Stomach smooth muscle (tissue), 2 donors: ENCODE measurements around the gene NFATC1.
A peak's percentile ranks its signal among the peaks of the same experiment; 100 is the strongest.

Experiments used
- H3K27ac ChIP-seq: one replicate; pipeline ENCODE4 v1.7.0; 2013; ENCODE audit warnings: mild to moderate bottlenecking, low read length, inconsistent platforms
- H3K27me3 ChIP-seq, 2 donors: one replicate each; pipeline ENCODE4 v1.7.0; 2013; ENCODE audit warnings: low read length in 2 of 2; ENCODE audit not compliant: insufficient read depth in 2 of 2, control insufficient read depth in 1 of 2
- H3K36me3 ChIP-seq, 2 donors: one replicate each; pipeline ENCODE4 v1.7.0; 2013; ENCODE audit warnings: low read length in 2 of 2; ENCODE audit not compliant: control insufficient read depth in 2 of 2, insufficient read depth in 2 of 2
- H3K4me1 ChIP-seq: one replicate; pipeline ENCODE4 v1.7.0; 2013; ENCODE audit warnings: low read length; ENCODE audit not compliant: control insufficient read depth, insufficient read depth
- H3K4me3 ChIP-seq, 2 donors: one replicate each; pipeline ENCODE4 v1.7.0; 2013; ENCODE audit warnings: low read length in 2 of 2
- H3K9ac ChIP-seq, 2 donors: one replicate each; pipeline ENCODE4 v1.7.0; 2013; ENCODE audit warnings: low read length in 2 of 2, mild to moderate bottlenecking in 1 of 2
- H3K9me3 ChIP-seq, 2 donors: one replicate each; pipeline ENCODE4 v1.7.0; 2013; ENCODE audit warnings: low read length in 2 of 2; ENCODE audit not compliant: control insufficient read depth in 2 of 2
- donor health status: healthy.
- donor health status: Pancreatic carcinoma.

Gene NFATC1

GRCh38 chr18:79395761-79396404 is at the start of gene NFATC1:
Gene NFATC1 (plus strand): TSS chr18:79395930. CDS start chr18:79396225, 295 bp downstream.
- Histone ChIP-seq H3K4me3 (peak within 1 kb of the TSS; percentile 62 to 72), H3K9ac (peak within 1 kb of the TSS; percentile 55 to 76), H3K36me3 (no peaks in the 10 kb centered on the region), H3K27ac (peak within 1 kb of the TSS; percentile 88), H3K9me3 (no peaks in the 10 kb centered on the region), H3K27me3 (peaks cover 0 to 1% of the 10 kb centered on the region in 2 donors), H3K4me1 (peaks cover 43% of the 10 kb centered on the region)

GRCh38 chr18:79345981-79346380 is 49.7 kb upstream of the NFATC1 start:
- Histone ChIP-seq H3K4me3 (no peak overlapping the region), H3K27me3 (no peaks in the 10 kb centered on the region), H3K9ac (no peak overlapping the region), H3K36me3 (peaks cover 51 to 52% of the 10 kb centered on the region in 2 donors), H3K4me1 (no peaks in the 10 kb centered on the region), H3K9me3 (no peaks in the 10 kb centered on the region), H3K27ac (no peak overlapping the region)

GRCh38 chr18:79348066-79348465 is 47.7 kb upstream of the NFATC1 start:
- no peak overlapping the region for H3K27ac ChIP-seq
- H3K36me3 ChIP-seq = peaks cover 48 to 54% of the 10 kb centered on the region in 2 donors
- H3K4me3 ChIP-seq = no peak overlapping the region
- H3K27me3 ChIP-seq = no peaks in the 10 kb centered on the region
- H3K9ac ChIP-seq = no peak overlapping the region
- H3K4me1 ChIP-seq = no peaks in the 10 kb centered on the region
- no peaks in the 10 kb centered on the region for H3K9me3 ChIP-seq

GRCh38 chr18:79352432-79352831 is 43.3 kb upstream of the NFATC1 start:
- H3K9ac ChIP-seq = no peak overlapping the region
- H3K27me3 ChIP-seq = no peaks in the 10 kb centered on the region
- no peaks in the 10 kb centered on the region for H3K4me1 ChIP-seq
- H3K4me3 ChIP-seq = no peak overlapping the region
- no peak overlapping the region for H3K27ac ChIP-seq
- no peaks in the 10 kb centered on the region for H3K9me3 ChIP-seq
- peaks cover 18 to 27% of the 10 kb centered on the region in 2 donors for H3K36me3 ChIP-seq

- no peak overlapping the region for H3K9ac ChIP-seq
- H3K27me3 ChIP-seq = no peaks in the 10 kb centered on the region
- peaks cover 15 to 20% of the 10 kb centered on the region in 2 donors for H3K36me3 ChIP-seq
- H3K9me3 ChIP-seq = no peaks in the 10 kb centered on the region
- H3K27ac ChIP-seq = no peak overlapping the region
- H3K4me1 ChIP-seq = no peaks in the 10 kb centered on the region
- no peak overlapping the region for H3K4me3 ChIP-seq
Measured at GRCh38 chr18:79353267-79353666, 42.5 kb upstream of the NFATC1 start.

GRCh38 chr18:79354350-79354749 is 41.4 kb upstream of the NFATC1 start:
- Histone ChIP-seq H3K9me3 (no peaks in the 10 kb centered on the region), H3K27ac (no peak overlapping the region), H3K4me1 (no peaks in the 10 kb centered on the region), H3K4me3 (no peak overlapping the region), H3K27me3 (no peaks in the 10 kb centered on the region), H3K9ac (no peak overlapping the region), H3K36me3 (peaks cover 16 to 22% of the 10 kb centered on the region in 2 donors)

- Histone ChIP-seq H3K9ac (no peak overlapping the region), H3K27ac (no peak overlapping the region), H3K36me3 (peaks cover 15 to 29% of the 10 kb centered on the region in 2 donors), H3K9me3 (no peaks in the 10 kb centered on the region), H3K4me3 (no peak overlapping the region), H3K27me3 (no peaks in the 10 kb centered on the region), H3K4me1 (no peaks in the 10 kb centered on the region)
Measured at GRCh38 chr18:79355433-79356335, 40.0 kb upstream of the NFATC1 start.

GRCh38 chr18:79356435-79356834 is 39.3 kb upstream of the NFATC1 start:
- peaks cover 21 to 32% of the 10 kb centered on the region in 2 donors for H3K36me3 ChIP-seq
- no peak overlapping the region for H3K27ac ChIP-seq
- no peaks in the 10 kb centered on the region for H3K27me3 ChIP-seq
- no peak overlapping the region for H3K4me3 ChIP-seq
- H3K9me3 ChIP-seq = no peaks in the 10 kb centered on the region
- no peaks in the 10 kb centered on the region for H3K4me1 ChIP-seq
- no peak overlapping the region for H3K9ac ChIP-seq

GRCh38 chr18:79360933-79361332 is 34.8 kb upstream of the NFATC1 start:
- no peak overlapping the region for H3K9ac ChIP-seq
- no peak overlapping the region for H3K27ac ChIP-seq
- peaks cover 28 to 34% of the 10 kb centered on the region in 2 donors for H3K36me3 ChIP-seq
- H3K9me3 ChIP-seq = no peaks in the 10 kb centered on the region
- H3K4me1 ChIP-seq = no peaks in the 10 kb centered on the region
- no peaks in the 10 kb centered on the region for H3K27me3 ChIP-seq
- no peak overlapping the region for H3K4me3 ChIP-seq

- no peaks in the 10 kb centered on the region for H3K4me1 ChIP-seq
- no peak overlapping the region for H3K4me3 ChIP-seq
- no peak overlapping the region for H3K9ac ChIP-seq
- H3K36me3 ChIP-seq = peaks cover 31 to 32% of the 10 kb centered on the region in 2 donors
- no peaks in the 10 kb centered on the region for H3K27me3 ChIP-seq
- no peak overlapping the region for H3K27ac ChIP-seq
- H3K9me3 ChIP-seq = no peaks in the 10 kb centered on the region
Measured at GRCh38 chr18:79361766-79362522, 33.8 kb upstream of the NFATC1 start.
